ENCODE results near the gene COL11A2. TPM values are rescaled to one million over a fixed set of nuclear protein-coding genes. Genes with fewer than 3 reads are reported as not detected.

COL11A2 gene
- total and polyA plus RNA-seq, 2 experiments from 2014 or later, result 59.6 to 94.6 TPM

- no peak for DNase-seq (ENCODE audit: low read depth in 1 of 2, low spot score in 1 of 2)
- no peak overlapping the region for H3K27ac ChIP-seq
- TF ChIP-seq CTCF (IDR thresholded peaks at IDR 0.05; ENCODE audit: low read depth, low read length), result no peak
- H3K9me3 ChIP-seq (ENCODE audit: low read depth), result no peaks in the 10 kb centered on the region
- H3K4me1 ChIP-seq (ENCODE audit: low read depth), result no peaks in the 10 kb centered on the region
- no peak overlapping the region for H3K4me3 ChIP-seq
- H3K27me3 ChIP-seq, result peaks cover 38% of the 10 kb centered on the region
- no peaks in the 10 kb centered on the region for H3K36me3 ChIP-seq
Observed at GRCh38 chr6:33117811-33118277, 74.4 kb downstream of the COL11A2 start.

- Histone ChIP-seq H3K27ac (no peak overlapping the region), H3K9me3 (ENCODE audit: low read depth) (no peaks in the 10 kb centered on the region), H3K36me3 (no peaks in the 10 kb centered on the region), H3K27me3 (peaks cover 38% of the 10 kb centered on the region), H3K4me3 (peak overlapping the region; percentile 0), H3K4me1 (ENCODE audit: low read depth) (no peaks in the 10 kb centered on the region)
- peak; percentile 19 to 44 for DNase-seq (ENCODE audit: low read depth in 1 of 2, low spot score in 1 of 2)
- no peak for TF ChIP-seq CTCF (IDR thresholded peaks at IDR 0.05; ENCODE audit: low read depth, low read length)
Observed at GRCh38 chr6:33116841-33117711, 75.2 kb downstream of the COL11A2 start.

GRCh38 chr6:33116417-33116816 lies 75.8 kb downstream of the COL11A2 start:
- TF ChIP-seq CTCF (IDR thresholded peaks at IDR 0.05; ENCODE audit: low read depth, low read length), result no peak
- Histone ChIP-seq H3K36me3 (no peaks in the 10 kb centered on the region), H3K27ac (no peak overlapping the region), H3K4me3 (peak overlapping the region; percentile 0), H3K27me3 (peaks cover 38% of the 10 kb centered on the region), H3K4me1 (ENCODE audit: low read depth) (no peaks in the 10 kb centered on the region), H3K9me3 (ENCODE audit: low read depth) (no peaks in the 10 kb centered on the region)
- DNase-seq (ENCODE audit: low read depth in 1 of 2, low spot score in 1 of 2), result peak in 1 of 2 donors; percentile 9

GRCh38 chr6:33114406-33114805 lies 77.9 kb downstream of the COL11A2 start:
- Histone ChIP-seq H3K4me3 (no peak overlapping the region), H3K9me3 (ENCODE audit: low read depth) (no peaks in the 10 kb centered on the region), H3K27me3 (peaks cover 46% of the 10 kb centered on the region), H3K36me3 (no peaks in the 10 kb centered on the region), H3K4me1 (ENCODE audit: low read depth) (no peaks in the 10 kb centered on the region), H3K27ac (no peak overlapping the region)
- no peak for DNase-seq (ENCODE audit: low read depth in 1 of 2, low spot score in 1 of 2)
- no peak for TF ChIP-seq CTCF (IDR thresholded peaks at IDR 0.05; ENCODE audit: low read depth, low read length)

GRCh38 chr6:33113755-33114154 lies 78.5 kb downstream of the COL11A2 start:
- H3K4me3 ChIP-seq, result no peak overlapping the region
- no peaks in the 10 kb centered on the region for H3K4me1 ChIP-seq (ENCODE audit: low read depth)
- TF ChIP-seq CTCF (IDR thresholded peaks at IDR 0.05; ENCODE audit: low read depth, low read length), result no peak
- no peak overlapping the region for H3K27ac ChIP-seq
- no peaks in the 10 kb centered on the region for H3K9me3 ChIP-seq (ENCODE audit: low read depth)
- H3K27me3 ChIP-seq, result peaks cover 50% of the 10 kb centered on the region
- no peak for DNase-seq (ENCODE audit: low read depth in 1 of 2, low spot score in 1 of 2)
- no peaks in the 10 kb centered on the region for H3K36me3 ChIP-seq

Other genes starting within 250 kb of the COL11A2 start
- gene HLA-DMA, start 239.4 kb downstream of the COL11A2 start, total RNA-seq, result 1.8 and 2.9 TPM in 2 replicates
- gene HLA-DMA, start 239.4 kb downstream of the COL11A2 start, polyA plus RNA-seq, result 3.7 and 6.9 TPM in 2 replicates
- gene BRD2, start 223.9 kb downstream of the COL11A2 start, total RNA-seq, result 167 and 232 TPM in 2 replicates
- gene BRD2, start 223.9 kb downstream of the COL11A2 start, polyA plus RNA-seq, result 137 and 166 TPM in 2 replicates
- gene HLA-DOA, start 182.9 kb downstream of the COL11A2 start, total RNA-seq, result 0.25 and 0.74 TPM in 2 replicates
- gene HLA-DOA, start 182.9 kb downstream of the COL11A2 start, polyA plus RNA-seq, result 0.57 TPM in 1 of 2 replicates, not detected in the other
- gene HLA-DPA1, start 118.8 kb downstream of the COL11A2 start, total RNA-seq, result 0.21 and 1.1 TPM in 2 replicates
- gene HLA-DPA1, start 118.8 kb downstream of the COL11A2 start, polyA plus RNA-seq, result 1.2 and 1.9 TPM in 2 replicates
- gene HLA-DPB1, start 116.5 kb downstream of the COL11A2 start, total RNA-seq, result 14.3 and 26.1 TPM in 2 replicates
- 8.6 and 11.1 TPM in 2 replicates for gene HLA-DPB1, start 116.5 kb downstream of the COL11A2 start, polyA plus RNA-seq
- 38.1 and 46.7 TPM in 2 replicates for gene RXRB, start 8.2 kb upstream of the COL11A2 start, total RNA-seq
- 37.8 and 39.6 TPM in 2 replicates for gene RXRB, start 8.2 kb upstream of the COL11A2 start, polyA plus RNA-seq
- gene SLC39A7, start 8.4 kb upstream of the COL11A2 start, total RNA-seq, result 147 and 150 TPM in 2 replicates
- 35.1 and 51.3 TPM in 2 replicates for gene SLC39A7, start 8.4 kb upstream of the COL11A2 start, polyA plus RNA-seq
- gene HSD17B8, start 12.2 kb upstream of the COL11A2 start, total RNA-seq, result 45.4 and 45.7 TPM in 2 replicates
- gene HSD17B8, start 12.2 kb upstream of the COL11A2 start, polyA plus RNA-seq, result 47.6 and 68.0 TPM in 2 replicates
- 37.0 and 51.4 TPM in 2 replicates for gene RING1, start 16.0 kb upstream of the COL11A2 start, total RNA-seq
- gene RING1, start 16.0 kb upstream of the COL11A2 start, polyA plus RNA-seq, result 42.1 and 44.2 TPM in 2 replicates
- 34.4 and 37.1 TPM in 2 replicates for gene VPS52, start 79.4 kb upstream of the COL11A2 start, total RNA-seq
- 55.2 and 64.8 TPM in 2 replicates for gene VPS52, start 79.4 kb upstream of the COL11A2 start, polyA plus RNA-seq
- 2,022 and 2,161 TPM in 2 replicates for gene RPS18, start 79.6 kb upstream of the COL11A2 start, total RNA-seq
- 1,298 and 1,698 TPM in 2 replicates for gene RPS18, start 79.6 kb upstream of the COL11A2 start, polyA plus RNA-seq
- 11.7 and 15.5 TPM in 2 replicates for gene B3GALT4, start 84.7 kb upstream of the COL11A2 start, total RNA-seq
- gene B3GALT4, start 84.7 kb upstream of the COL11A2 start, polyA plus RNA-seq, result 11.0 and 15.8 TPM in 2 replicates
- gene WDR46, start 96.8 kb upstream of the COL11A2 start, total RNA-seq, result 34.8 and 58.9 TPM in 2 replicates
- 46.3 and 70.4 TPM in 2 replicates for gene WDR46, start 96.8 kb upstream of the COL11A2 start, polyA plus RNA-seq
- 72.8 and 95.3 TPM in 2 replicates for gene PFDN6, start 97.1 kb upstream of the COL11A2 start, total RNA-seq
- gene PFDN6, start 97.1 kb upstream of the COL11A2 start, polyA plus RNA-seq, result 34.2 and 35.1 TPM in 2 replicates
- 61.8 and 89.8 TPM in 2 replicates for gene RGL2, start 106.5 kb upstream of the COL11A2 start, total RNA-seq
- 86.1 and 115 TPM in 2 replicates for gene RGL2, start 106.5 kb upstream of the COL11A2 start, polyA plus RNA-seq
- gene TAPBP, start 121.6 kb upstream of the COL11A2 start, total RNA-seq, result 29.9 and 36.4 TPM in 2 replicates
- 30.8 and 39.2 TPM in 2 replicates for gene TAPBP, start 121.6 kb upstream of the COL11A2 start, polyA plus RNA-seq
- 37.0 and 48.0 TPM in 2 replicates for gene ZBTB22, start 125.3 kb upstream of the COL11A2 start, total RNA-seq
- gene ZBTB22, start 125.3 kb upstream of the COL11A2 start, polyA plus RNA-seq, result 29.1 and 40.7 TPM in 2 replicates
- gene DAXX, start 130.5 kb upstream of the COL11A2 start, total RNA-seq, result 27.6 and 44.3 TPM in 2 replicates
- 38.7 and 39.9 TPM in 2 replicates for gene DAXX, start 130.5 kb upstream of the COL11A2 start, polyA plus RNA-seq
- gene KIFC1, start 199.4 kb upstream of the COL11A2 start, total RNA-seq, result 14.0 and 69.2 TPM in 2 replicates
- 9.4 and 33.3 TPM in 2 replicates for gene KIFC1, start 199.4 kb upstream of the COL11A2 start, polyA plus RNA-seq
- 61.9 and 116 TPM in 2 replicates for gene PHF1, start 218.5 kb upstream of the COL11A2 start, total RNA-seq
- 34.5 and 62.1 TPM in 2 replicates for gene PHF1, start 218.5 kb upstream of the COL11A2 start, polyA plus RNA-seq
- gene CUTA, start 225.6 kb upstream of the COL11A2 start, total RNA-seq, result 304 and 348 TPM in 2 replicates
- gene CUTA, start 225.6 kb upstream of the COL11A2 start, polyA plus RNA-seq, result 426 and 501 TPM in 2 replicates
- 14.9 and 20.2 TPM in 2 replicates for gene SYNGAP1, start 227.6 kb upstream of the COL11A2 start, total RNA-seq
- 6.8 and 10.5 TPM in 2 replicates for gene SYNGAP1, start 227.6 kb upstream of the COL11A2 start, polyA plus RNA-seq

Measured in cardiac muscle cell (in vitro differentiated cells and primary cell).